NCI-H1092 (cell line): ENCODE measurements around the gene ZNF140.

Experiments
- DNase-seq: peaks from one replicate; lab custom pipeline; 2025; lab: John Stamatoyannopoulos, UW

The ZNF140 gene

GRCh38 chr12:133130038-133130807 lies 49.5 kb downstream of the ZNF140 start, which contains the start of the genes ZNF10 and ZNF891:
TSS of gene ZNF10 (plus strand) at chr12:133130627. CDS start at chr12:133144493, 13,866 bp downstream.
TSS of gene ZNF891 (minus strand) at chr12:133130274. CDS start at chr12:133121918, 8,356 bp downstream.
- peak; percentile 91 for DNase-seq

GRCh38 chr12:133130808-133131128 lies 50.0 kb downstream of the ZNF140 start:
- peak; percentile 56 for DNase-seq

GRCh38 chr12:133135747-133136146 lies 55.0 kb downstream of the ZNF140 start:
- no peak for DNase-seq

GRCh38 chr12:133145981-133146380 lies 65.3 kb downstream of the ZNF140 start:
- no peak for DNase-seq

- no peak for DNase-seq
Measured at GRCh38 chr12:133156125-133156690, 75.5 kb downstream of the ZNF140 start.
